ENCODE data around the gene FAM107A.

The FAM107A gene

GRCh38 chr3:58566398-58567250 is 10.6 kb downstream of the FAM107A start:
- FAIRE-seq, result no peak

GRCh38 chr3:58565621-58566397 is 11.4 kb downstream of the FAM107A start:
- FAIRE-seq, result no peak

- no peak for FAIRE-seq
Observed at GRCh38 chr3:58564456-58565160, 12.6 kb downstream of the FAM107A start.

GRCh38 chr3:58564054-58564453 is 13.1 kb downstream of the FAM107A start:
- no peak for FAIRE-seq

GRCh38 chr3:58563386-58564035 is 13.7 kb downstream of the FAM107A start:
- no peak for FAIRE-seq

- no peak for FAIRE-seq
Observed at GRCh38 chr3:58562498-58562897, 14.7 kb downstream of the FAM107A start.

GRCh38 chr3:58560771-58561311 is 16.4 kb downstream of the FAM107A start:
- FAIRE-seq, result peak; percentile 98

GRCh38 chr3:58559586-58559985 is 17.6 kb downstream of the FAM107A start:
- FAIRE-seq, result no peak

- FAIRE-seq, result no peak
Observed at GRCh38 chr3:58557491-58557890, 19.7 kb downstream of the FAM107A start.

- no peak for FAIRE-seq
Observed at GRCh38 chr3:58556761-58557221, 20.4 kb downstream of the FAM107A start.

GRCh38 chr3:58556001-58556400 is 21.2 kb downstream of the FAM107A start:
- FAIRE-seq, result no peak

GRCh38 chr3:58555203-58555602 is 22.0 kb downstream of the FAM107A start:
- FAIRE-seq, result no peak

GRCh38 chr3:58553003-58553402 is 24.2 kb downstream of the FAM107A start:
- FAIRE-seq, result no peak

- FAIRE-seq, result no peak
Observed at GRCh38 chr3:58551636-58552180, 25.5 kb downstream of the FAM107A start.

- FAIRE-seq, result no peak
Observed at GRCh38 chr3:58544541-58544940, 32.6 kb downstream of the FAM107A start.

GRCh38 chr3:58540176-58540858 is 36.9 kb downstream of the FAM107A start:
- FAIRE-seq, result no peak

- FAIRE-seq, result no peak
Observed at GRCh38 chr3:58539626-58540025, 37.6 kb downstream of the FAM107A start.

GRCh38 chr3:58537412-58538301 is 39.5 kb downstream of the FAM107A start:
- no peak for FAIRE-seq

- no peak for FAIRE-seq
Observed at GRCh38 chr3:58536501-58537411, 40.4 kb downstream of the FAM107A start, which contains the start of gene ACOX2. Gene ACOX2, minus strand, starts transcription at chr3:58537190. Its CDS starts 2,084 bp downstream, at chr3:58535106.
